Stimulated activated naive B cell treated with anti-CD40 and anti-IgM and Interleukin-4, amounts not matched to agents 10 μg/mL and 1 μg/mL and 100 μg/mL, for 72 hours (primary cell): ENCODE results near the gene CDH24.

Source experiments
- ATAC-seq, 2 donors: fragments of 150-1000 bp; cut with Tn5 transposase; replicated peaks; 2 replicates each; pipeline ENCODE4 v1.10.0; 2021; ENCODE audit warnings: moderate library complexity in 1 of 2
- DNase-seq: peaks from one replicate; pipeline ENCODE4 v3.0.0; 2021
- H3K27ac Mint-ChIP-seq: one replicate; pipeline ENCODE4 v1.8.0; 2022; ENCODE audit warnings: mild to moderate bottlenecking, mixed read lengths
- H3K27me3 Mint-ChIP-seq, 2 donors: one replicate each; pipeline ENCODE4 v1.8.0; 2022; ENCODE audit warnings: mixed read lengths in 2 of 2
- H3K36me3 Mint-ChIP-seq, 2 donors: one replicate each; pipeline ENCODE4 v1.8.0; 2022; ENCODE audit warnings: mixed read lengths in 2 of 2, mild to moderate bottlenecking in 1 of 2
- H3K4me1 Mint-ChIP-seq, 2 donors: one replicate each; pipeline ENCODE4 v1.8.0; 2022; ENCODE audit warnings: mixed read lengths in 2 of 2, mild to moderate bottlenecking in 1 of 2
- H3K4me3 Mint-ChIP-seq, 2 donors: one replicate each; pipeline ENCODE4 v1.8.0; 2022; ENCODE audit warnings: mild to moderate bottlenecking in 2 of 2, mixed read lengths in 2 of 2, moderate library complexity in 1 of 2
- H3K9me3 Mint-ChIP-seq, 2 donors: one replicate each; pipeline ENCODE4 v1.8.0; 2022; ENCODE audit warnings: mixed read lengths in 2 of 2, mild to moderate bottlenecking in 1 of 2

The CDH24 gene

GRCh38 chr14:23056956-23057756, at the start of gene CDH24:
CDH24 (minus strand) TSS chr14:23057520; CDS start chr14:23055733, 1,787 bp downstream.
- Mint-ChIP-seq H3K36me3 (peaks cover 24% of the 10 kb centered on the region in 2 donors), H3K27me3 (no peaks in the 10 kb centered on the region), H3K9me3 (no peaks in the 10 kb centered on the region), H3K4me1 (peaks cover 25 to 31% of the 10 kb centered on the region in 2 donors), H3K27ac (peak within 1 kb of the TSS; percentile 81), H3K4me3 (peak within 1 kb of the TSS; percentile 84 to 89)
- ATAC-seq (peak; percentile 71 to 73), DNase-seq (peak; percentile 46)

DNA sequence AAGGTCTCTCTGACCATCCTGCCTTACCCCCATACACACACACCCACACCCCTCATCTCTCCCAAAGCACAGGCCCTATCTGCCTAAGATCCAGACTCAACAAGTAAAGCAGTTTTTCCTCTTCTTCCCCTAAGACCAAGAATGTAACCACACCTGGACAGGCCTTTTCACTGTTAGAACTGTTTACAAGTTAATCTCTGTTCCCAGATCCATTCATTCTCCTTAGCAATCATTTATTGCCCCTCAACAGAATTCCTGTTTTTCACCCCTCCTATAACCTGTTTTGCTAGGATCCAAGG, 49.4 kb upstream of the CDH24 start:
- Mint-ChIP-seq H3K27ac (no peak overlapping the region), H3K4me3 (no peak overlapping the region), H3K27me3 (no peaks in the 10 kb centered on the region), H3K4me1 (peaks cover 4 to 7% of the 10 kb centered on the region in 2 donors), H3K36me3 (no peaks in the 10 kb centered on the region), H3K9me3 (no peaks in the 10 kb centered on the region)
- ATAC-seq (no peak), DNase-seq (no peak)

DNA sequence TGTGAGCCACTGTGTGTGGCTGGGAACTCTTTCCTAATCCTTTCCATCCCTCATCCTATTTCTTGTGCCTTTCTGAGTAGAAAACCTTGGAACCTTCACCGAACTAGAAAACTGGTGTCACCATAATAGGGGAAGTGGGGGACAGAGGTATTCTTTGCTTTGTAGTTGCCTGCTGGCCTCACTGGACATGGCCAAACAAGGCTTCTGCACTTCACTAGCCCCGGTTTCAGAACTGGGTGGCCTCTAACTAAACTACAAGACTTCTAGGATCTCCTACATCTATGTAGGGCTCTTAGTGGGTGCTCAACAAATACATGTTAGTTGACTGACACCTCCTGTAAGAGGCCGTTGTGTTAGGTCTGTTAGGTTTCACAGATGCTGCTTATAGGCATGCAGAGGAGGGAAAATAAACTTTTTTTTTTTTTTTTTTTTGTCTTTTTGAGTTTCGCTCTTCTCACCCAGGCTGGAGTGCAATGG, 48.1 kb upstream of the CDH24 start:
- ATAC-seq (no peak), DNase-seq (no peak)
- H3K27me3 Mint-ChIP-seq = no peaks in the 10 kb centered on the region
- H3K36me3 Mint-ChIP-seq = no peaks in the 10 kb centered on the region
- peaks cover 5 to 9% of the 10 kb centered on the region in 2 donors for H3K4me1 Mint-ChIP-seq
- no peak overlapping the region for H3K27ac Mint-ChIP-seq
- H3K9me3 Mint-ChIP-seq = no peaks in the 10 kb centered on the region
- no peak overlapping the region for H3K4me3 Mint-ChIP-seq

GRCh38 chr14:23104591-23105347, 47.4 kb upstream of the CDH24 start, which contains the start of gene CIROP:
CIROP (minus strand) TSS chr14:23104989; CDS start chr14:23104920, 69 bp downstream.
- ATAC-seq = no peak
- Mint-ChIP-seq H3K9me3 (no peaks in the 10 kb centered on the region), H3K4me1 (peaks cover 10 to 15% of the 10 kb centered on the region in 2 donors), H3K27ac (no peak within 1 kb of the TSS), H3K27me3 (no peaks in the 10 kb centered on the region), H3K4me3 (no peak within 1 kb of the TSS), H3K36me3 (peaks cover 3% of the 10 kb centered on the region in 2 donors)
- DNase-seq = no peak

- ATAC-seq = no peak
- Mint-ChIP-seq H3K27me3 (no peaks in the 10 kb centered on the region), H3K4me1 (peaks cover 11 to 15% of the 10 kb centered on the region in 2 donors), H3K36me3 (peaks cover 3 to 10% of the 10 kb centered on the region in 2 donors), H3K27ac (no peak overlapping the region), H3K9me3 (no peaks in the 10 kb centered on the region), H3K4me3 (no peak overlapping the region)
- no peak for DNase-seq
Measured at GRCh38 chr14:23104070-23104590, 46.8 kb upstream of the CDH24 start.

DNA sequence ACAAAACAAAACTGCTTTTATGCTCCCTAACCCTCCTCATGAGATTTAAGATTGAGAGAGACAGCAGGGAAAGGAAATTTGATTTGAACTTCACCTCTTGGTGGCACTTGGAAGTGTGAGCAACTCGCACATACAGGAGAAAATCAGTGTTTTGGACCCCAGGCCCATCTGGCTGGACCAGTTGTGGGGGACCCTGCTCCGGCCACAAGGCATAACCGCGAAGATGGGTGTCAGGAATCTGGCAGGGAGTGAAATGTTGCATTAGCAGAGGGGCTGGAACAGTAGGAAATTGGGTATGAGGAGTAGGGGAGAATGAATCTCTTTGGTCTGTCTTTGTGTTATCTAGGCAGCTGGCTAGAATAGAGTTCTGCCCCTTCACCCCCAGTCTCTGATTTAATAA, 46.3 kb upstream of the CDH24 start:
- no peak for ATAC-seq
- peaks cover 11 to 15% of the 10 kb centered on the region in 2 donors for H3K4me1 Mint-ChIP-seq
- no peaks in the 10 kb centered on the region for H3K27me3 Mint-ChIP-seq
- H3K36me3 Mint-ChIP-seq = peaks cover 3 to 11% of the 10 kb centered on the region in 2 donors
- DNase-seq = no peak
- no peak overlapping the region for H3K4me3 Mint-ChIP-seq
- no peak overlapping the region for H3K27ac Mint-ChIP-seq
- H3K9me3 Mint-ChIP-seq = no peaks in the 10 kb centered on the region

DNA sequence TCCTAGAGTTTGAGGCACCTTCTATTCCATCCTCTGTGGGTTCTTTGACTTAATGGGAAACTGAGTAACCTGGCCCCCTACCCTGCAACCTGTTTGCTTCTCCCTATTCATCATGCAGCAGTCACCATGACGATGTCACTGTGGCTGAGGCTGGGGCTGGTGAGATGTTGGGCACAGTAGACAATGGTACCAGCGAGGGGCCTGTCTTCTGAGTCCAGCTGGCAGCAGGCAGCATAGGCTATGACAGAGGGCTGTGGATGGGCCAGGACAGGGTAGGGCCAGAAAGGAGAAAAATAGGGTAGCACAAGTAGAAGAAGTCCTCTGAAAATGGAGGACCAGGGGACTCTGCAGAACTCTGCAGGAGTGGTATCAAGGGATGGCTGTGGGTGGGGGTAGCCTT, 45.5 kb upstream of the CDH24 start:
- Mint-ChIP-seq H3K27ac (no peak overlapping the region), H3K9me3 (no peaks in the 10 kb centered on the region), H3K4me1 (peaks cover 11 to 16% of the 10 kb centered on the region in 2 donors), H3K27me3 (no peaks in the 10 kb centered on the region), H3K36me3 (peaks cover 3 to 12% of the 10 kb centered on the region in 2 donors), H3K4me3 (no peak overlapping the region)
- no peak for DNase-seq
- ATAC-seq = no peak

DNA sequence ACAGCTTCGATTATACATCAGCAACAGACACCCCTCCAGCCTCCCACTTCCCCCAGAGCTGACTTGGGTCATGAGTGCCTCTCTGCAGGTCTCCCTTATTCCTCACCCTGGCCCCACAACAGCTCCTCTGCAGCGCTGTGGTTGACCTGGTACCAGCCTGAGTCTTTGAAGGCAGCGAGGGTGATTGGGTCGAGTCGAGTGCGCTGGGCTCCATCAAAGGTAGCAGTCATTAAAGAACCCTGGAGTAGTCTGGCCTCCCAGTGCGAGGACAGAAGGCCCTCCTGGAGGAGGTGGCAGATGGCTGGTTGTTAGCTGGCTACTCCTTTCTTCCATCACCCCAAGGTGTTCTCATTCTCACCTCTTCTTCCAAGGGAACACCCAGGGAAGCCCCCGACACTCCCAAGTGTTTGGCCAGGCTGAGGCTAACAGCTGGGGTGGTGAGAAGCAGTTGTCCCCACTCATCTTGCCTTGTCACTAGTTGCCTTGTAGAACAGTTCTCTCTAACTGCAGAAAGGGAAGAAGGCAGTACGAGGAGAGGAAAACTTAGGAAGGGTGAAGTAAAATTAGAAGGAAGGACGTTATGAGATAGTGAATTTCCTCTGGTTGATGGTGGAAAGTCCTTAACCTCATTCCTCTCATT, 44.8 kb upstream of the CDH24 start:
- DNase-seq = no peak
- Mint-ChIP-seq H3K4me3 (no peak overlapping the region), H3K27me3 (no peaks in the 10 kb centered on the region), H3K4me1 (peaks cover 16 to 23% of the 10 kb centered on the region in 2 donors), H3K36me3 (peaks cover 8 to 18% of the 10 kb centered on the region in 2 donors), H3K9me3 (no peaks in the 10 kb centered on the region), H3K27ac (no peak overlapping the region)
- no peak for ATAC-seq

DNA sequence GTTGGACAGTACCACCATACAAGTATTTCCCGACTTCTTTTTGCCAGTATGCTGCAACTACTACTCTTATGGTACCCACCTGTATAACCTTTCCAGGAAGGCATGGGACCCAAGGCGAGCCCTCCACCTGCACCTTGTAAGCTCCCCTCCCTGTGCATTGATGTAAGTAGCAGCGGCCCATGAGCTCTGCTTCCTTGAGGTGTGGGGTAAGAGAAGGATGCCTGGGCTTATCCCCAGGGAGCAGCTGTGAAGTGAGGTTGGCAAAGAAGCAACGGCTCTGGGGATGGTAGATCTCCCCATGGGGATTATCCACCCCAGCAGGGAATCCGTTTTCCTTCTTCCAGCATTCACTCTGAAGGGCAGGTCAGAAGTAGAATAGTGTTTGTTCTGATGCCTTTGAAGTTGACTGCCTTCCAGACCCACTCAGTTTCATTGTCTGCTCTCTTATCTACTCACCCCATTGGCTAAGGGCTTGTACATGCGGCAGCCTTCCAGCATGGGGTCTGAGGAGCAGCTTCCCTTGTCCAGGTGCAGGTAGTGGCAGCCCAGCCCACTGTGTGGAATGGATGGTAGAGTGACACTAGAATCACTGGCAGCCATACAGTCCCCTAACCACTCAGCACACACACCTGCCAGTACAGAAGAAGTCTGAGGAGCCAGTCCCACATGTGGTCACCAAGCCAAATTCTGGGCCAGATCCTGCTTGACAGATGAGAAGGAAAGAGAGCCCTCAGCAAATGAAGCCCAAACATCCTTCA, 44.1 kb upstream of the CDH24 start:
- Mint-ChIP-seq H3K4me1 (peaks cover 18 to 29% of the 10 kb centered on the region in 2 donors), H3K27me3 (no peaks in the 10 kb centered on the region), H3K27ac (no peak overlapping the region), H3K4me3 (no peak overlapping the region), H3K36me3 (peaks cover 12 to 20% of the 10 kb centered on the region in 2 donors), H3K9me3 (no peaks in the 10 kb centered on the region)
- ATAC-seq (no peak), DNase-seq (no peak)

GRCh38 chr14:23099212-23099861, 42.0 kb upstream of the CDH24 start:
- no peaks in the 10 kb centered on the region for H3K9me3 Mint-ChIP-seq
- H3K4me1 Mint-ChIP-seq = peaks cover 15 to 24% of the 10 kb centered on the region in 2 donors
- peaks cover 12 to 20% of the 10 kb centered on the region in 2 donors for H3K36me3 Mint-ChIP-seq
- no peak overlapping the region for H3K4me3 Mint-ChIP-seq
- DNase-seq = no peak
- ATAC-seq = no peak
- H3K27ac Mint-ChIP-seq = no peak overlapping the region
- H3K27me3 Mint-ChIP-seq = no peaks in the 10 kb centered on the region

- H3K9me3 Mint-ChIP-seq = no peaks in the 10 kb centered on the region
- no peak overlapping the region for H3K27ac Mint-ChIP-seq
- H3K4me3 Mint-ChIP-seq = peak overlapping the region in 1 of 2 donors; percentile 8
- H3K27me3 Mint-ChIP-seq = no peaks in the 10 kb centered on the region
- peaks cover 12 to 24% of the 10 kb centered on the region in 2 donors for H3K36me3 Mint-ChIP-seq
- H3K4me1 Mint-ChIP-seq = peaks cover 22 to 32% of the 10 kb centered on the region in 2 donors
- ATAC-seq (no peak), DNase-seq (no peak)
Measured at GRCh38 chr14:23097786-23098185, 40.5 kb upstream of the CDH24 start.

DNA sequence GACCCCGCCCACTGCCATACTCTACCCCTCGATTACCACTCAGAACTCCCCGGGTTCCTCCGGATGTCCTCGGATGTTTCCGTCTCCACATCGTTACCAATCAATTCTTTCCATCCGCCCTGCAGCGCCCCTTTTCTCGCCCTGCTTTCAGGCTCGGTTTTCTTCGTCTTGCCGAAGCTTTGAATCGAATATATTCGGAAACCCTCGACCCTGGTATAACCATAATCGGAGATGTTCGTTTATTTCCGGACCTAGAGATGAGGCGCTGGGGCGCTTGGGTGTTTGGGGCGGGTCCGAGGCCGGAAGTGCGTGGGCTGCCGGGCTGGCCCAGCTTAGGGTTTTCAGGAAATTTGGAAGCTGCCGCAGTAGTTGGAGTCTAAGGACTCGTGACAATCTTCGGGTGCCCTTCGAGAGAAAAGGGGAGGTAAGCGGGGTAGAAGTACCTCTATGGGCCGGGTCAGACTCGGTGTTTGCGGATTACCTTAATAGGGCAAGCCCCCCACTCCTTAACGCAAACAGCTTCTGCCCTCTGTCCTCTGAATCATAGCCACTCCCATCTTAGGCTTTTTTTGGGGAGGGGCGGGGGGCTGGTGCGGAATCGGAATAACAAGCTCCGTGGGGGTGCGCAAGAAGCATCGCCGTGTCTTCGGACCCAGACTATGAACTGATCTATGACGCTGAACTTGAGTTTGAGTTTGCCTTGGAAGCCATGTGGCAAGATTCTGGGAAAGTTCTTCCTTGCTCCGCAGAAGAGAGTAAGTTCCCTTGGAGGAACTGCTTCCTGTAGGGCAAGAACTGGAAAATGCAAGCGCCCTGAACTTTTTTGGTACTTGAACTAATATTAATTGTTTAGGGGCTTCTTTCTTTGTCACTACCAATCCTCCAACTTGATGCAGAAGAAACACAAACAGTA, 38.1 kb upstream of the CDH24 start, which contains the start of gene C14orf119:
TSS of gene C14orf119 (plus strand) at position 310 of the 913 bp plus-strand sequence. CDS start 2,154 bp downstream, outside the sequence.
- Mint-ChIP-seq H3K27me3 (no peaks in the 10 kb centered on the region), H3K27ac (no peak within 1 kb of the TSS), H3K4me1 (peaks cover 27 to 31% of the 10 kb centered on the region in 2 donors), H3K36me3 (peaks cover 18 to 33% of the 10 kb centered on the region in 2 donors), H3K4me3 (no peak within 1 kb of the TSS), H3K9me3 (no peaks in the 10 kb centered on the region)
- ATAC-seq = peak; percentile 91
- peak; percentile 100 for DNase-seq
